GM23248 (cell line): ENCODE data around the gene FRS2.

Experiments
- EZH2 ChIP-seq: fragments of 200-600 bp; sonication (generic); IDR thresholded peaks from 2 replicates; pipeline ENCODE4 v1.6.1; 2018; ENCODE audit warnings: antibody characterized with exemption, mild to moderate bottlenecking; ENCODE audit not compliant: insufficient read depth, poor library complexity, severe bottlenecking
- EZH2phosphoT487 ChIP-seq: fragments of 200-600 bp; sonication (generic); IDR thresholded peaks from 2 replicates; pipeline ENCODE4 v1.6.1; 2018; ENCODE audit warnings: antibody characterized with exemption, moderate library complexity, mild to moderate bottlenecking, low read depth; ENCODE audit not compliant: insufficient read depth

DNA sequence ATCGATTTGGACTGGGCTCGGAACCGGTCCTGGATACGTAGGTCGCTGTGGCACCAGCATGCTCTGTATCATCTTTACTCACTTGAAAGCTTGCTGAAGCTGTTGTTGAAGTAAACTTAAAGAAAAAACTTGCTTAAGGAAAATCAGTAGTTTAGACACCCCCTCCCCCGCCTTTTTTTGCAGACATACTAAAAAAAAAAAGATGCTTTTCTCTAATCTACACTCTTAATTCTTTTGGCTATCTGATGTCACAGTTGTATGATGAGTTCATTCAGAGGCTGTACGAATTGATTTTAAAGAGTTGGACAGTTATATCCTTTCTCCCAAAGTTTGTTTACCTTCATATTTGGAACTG lies 865 bp downstream of the FRS2 start:
- TF ChIP-seq EZH2 (no peak), EZH2phosphoT487 (no peak)
